Tibial nerve (tissue), 3 donors: ENCODE measurements around the gene CEP350.

Source experiments
- POLR2A ChIP-seq, 2 donors: fragments of 450-650 bp; IDR thresholded peaks; one replicate each; pipeline ENCODE4 v1.6.1; 2017; ENCODE audit warnings: antibody characterized with exemption in 2 of 2, mild to moderate bottlenecking in 2 of 2, moderate library complexity in 2 of 2
- TF ChIP-seq, protein P1 (sequence below), 5 experiments: fragments of 200-600 bp in 3 of 5; fragments of 450-650 bp in 2 of 5; sonication (generic) in 3 of 5; IDR thresholded peaks; one replicate each; pipeline ENCODE4 v1.5.1; 2016 to 2019; ENCODE audit warnings: antibody characterized with exemption in 5 of 5, mild to moderate bottlenecking in 3 of 5, moderate library complexity in 2 of 5

DNA sequence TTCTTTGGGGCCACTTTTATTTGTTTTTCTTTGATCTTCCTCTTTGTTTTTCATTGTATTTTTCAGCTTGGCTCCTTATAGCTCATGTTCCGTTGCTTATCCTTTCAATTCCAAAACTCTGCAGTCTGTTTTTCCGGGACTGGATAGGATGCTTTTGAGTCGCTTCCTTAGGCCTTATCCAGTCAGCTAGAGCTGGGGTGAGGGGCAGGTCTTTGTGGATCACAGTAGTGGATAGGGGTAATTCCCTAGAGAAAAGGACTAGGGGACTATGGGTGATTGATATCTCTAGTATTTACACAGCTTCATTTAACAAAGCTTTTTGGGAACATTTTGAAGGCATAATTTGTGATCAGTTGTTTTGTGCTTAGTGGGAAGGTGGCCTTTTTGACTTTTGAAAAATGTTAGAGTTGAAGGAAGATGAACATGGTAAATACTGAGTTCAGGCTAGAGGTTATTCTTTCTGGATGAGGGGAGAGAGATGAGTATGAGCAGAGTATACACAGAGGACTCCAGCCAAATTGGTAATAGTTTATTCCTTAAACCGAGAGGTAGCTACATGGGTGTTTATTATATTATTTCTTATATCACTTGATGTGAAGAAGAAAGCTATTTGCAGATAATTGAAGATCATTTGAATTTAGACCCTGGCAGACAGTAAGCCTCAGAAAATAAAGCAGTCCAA is 22.5 kb downstream of the CEP350 start:
- TF ChIP-seq, protein P1, sequence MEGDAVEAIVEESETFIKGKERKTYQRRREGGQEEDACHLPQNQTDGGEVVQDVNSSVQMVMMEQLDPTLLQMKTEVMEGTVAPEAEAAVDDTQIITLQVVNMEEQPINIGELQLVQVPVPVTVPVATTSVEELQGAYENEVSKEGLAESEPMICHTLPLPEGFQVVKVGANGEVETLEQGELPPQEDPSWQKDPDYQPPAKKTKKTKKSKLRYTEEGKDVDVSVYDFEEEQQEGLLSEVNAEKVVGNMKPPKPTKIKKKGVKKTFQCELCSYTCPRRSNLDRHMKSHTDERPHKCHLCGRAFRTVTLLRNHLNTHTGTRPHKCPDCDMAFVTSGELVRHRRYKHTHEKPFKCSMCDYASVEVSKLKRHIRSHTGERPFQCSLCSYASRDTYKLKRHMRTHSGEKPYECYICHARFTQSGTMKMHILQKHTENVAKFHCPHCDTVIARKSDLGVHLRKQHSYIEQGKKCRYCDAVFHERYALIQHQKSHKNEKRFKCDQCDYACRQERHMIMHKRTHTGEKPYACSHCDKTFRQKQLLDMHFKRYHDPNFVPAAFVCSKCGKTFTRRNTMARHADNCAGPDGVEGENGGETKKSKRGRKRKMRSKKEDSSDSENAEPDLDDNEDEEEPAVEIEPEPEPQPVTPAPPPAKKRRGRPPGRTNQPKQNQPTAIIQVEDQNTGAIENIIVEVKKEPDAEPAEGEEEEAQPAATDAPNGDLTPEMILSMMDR (IDR thresholded peaks at IDR 0.05): no peak
- no peak for TF ChIP-seq POLR2A (IDR thresholded peaks at IDR 0.05)
